Thoracic aorta (tissue), 2 donors: Measurements from ENCODE around the gene BCAS3. TPM values are rescaled to one million over a fixed set of nuclear protein-coding genes. Genes with fewer than 3 reads are reported as not detected.

Source experiments
- ATAC-seq: fragments of 150-250 bp; one replicate; pipeline ENCODE4 v1.8.0; 2017; ENCODE audit warnings: low read depth; ENCODE audit not compliant: insufficient number of reproducible peaks, low FRiP score
- DNase-seq: peaks from one replicate; pipeline ENCODE4 v3.0.0-alpha.2; 2020; ENCODE audit warnings: low spot score
- H3K27ac ChIP-seq, 2 donors: fragments of 200-600 bp; sonication (generic); 1 replicate in 1 of 2; 2 replicates in 1 of 2; pipeline ENCODE4 v1.5.1; 2016; ENCODE audit warnings: mild to moderate bottlenecking in 2 of 2, moderate library complexity in 2 of 2
- H3K27me3 ChIP-seq: fragments of 200-600 bp; sonication (generic); replicated peaks from 2 replicates; pipeline ENCODE4 v1.6.0; 2016; ENCODE audit warnings: mild to moderate bottlenecking; ENCODE audit not compliant: insufficient read depth
- H3K36me3 ChIP-seq: fragments of 200-600 bp; sonication (generic); one replicate; pipeline ENCODE4 v1.5.1; 2016
- H3K4me1 ChIP-seq, 2 donors: fragments of 200-600 bp; sonication (generic); 1 replicate in 1 of 2; 2 replicates in 1 of 2; pipeline versions ENCODE4 v1.5.1 to v1.6.0; 2016; ENCODE audit warnings: low read depth in 2 of 2, mild to moderate bottlenecking in 1 of 2; ENCODE audit not compliant: control insufficient read depth in 1 of 2
- H3K4me3 ChIP-seq: fragments of 200-600 bp; sonication (generic); 2 replicates; pipeline ENCODE4 v1.5.1; 2016; ENCODE audit warnings: mild to moderate bottlenecking
- H3K9me3 ChIP-seq: fragments of 200-600 bp; sonication (generic); 2 replicates; pipeline ENCODE4 v1.5.1; 2016
- total RNA-seq, 2 donors: library from RNA; depleted of rRNA; stranded (reverse); fragments of >200 nt; gene quantifications; one replicate each; pipeline versions ENCODE4 v1.1.0 to v1.2.3, GENCODE V29; 2016
- TF ChIP-seq, protein P1 (sequence below): fragments of 200-600 bp; sonication (generic); IDR thresholded peaks from one replicate; pipeline ENCODE4 v1.5.1; 2019; ENCODE audit warnings: antibody characterized with exemption

BCAS3 gene
- total RNA-seq, 2 donors from 2014 or later = 35.1 to 69.3 TPM

DNA sequence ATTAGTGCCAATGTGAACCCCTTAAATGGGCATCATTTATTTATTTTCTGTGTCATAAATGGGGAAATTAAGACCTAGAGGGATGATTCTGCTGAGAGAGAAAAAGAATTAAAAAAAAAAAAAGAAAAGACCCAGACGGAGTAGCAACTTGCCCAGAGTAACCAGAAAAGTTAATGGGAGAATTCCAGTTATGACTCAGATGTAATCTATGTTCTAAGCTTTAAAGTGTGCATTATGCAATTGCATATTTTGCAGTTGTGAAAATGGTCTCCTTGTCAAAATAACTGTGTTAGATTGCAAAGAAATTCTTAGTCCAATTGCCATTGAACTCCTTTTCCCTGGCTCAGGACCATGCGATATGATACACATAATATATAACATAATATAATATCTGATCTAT lies 683.4 kb downstream of the BCAS3 start:
- Histone ChIP-seq H3K4me1 (peaks cover 0 to 3% of the 10 kb centered on the region in 2 donors), H3K27ac (no peak overlapping the region), H3K36me3 (no peaks in the 10 kb centered on the region), H3K4me3 (no peak overlapping the region), H3K27me3 (no peaks in the 10 kb centered on the region), H3K9me3 (no peaks in the 10 kb centered on the region)
- TF ChIP-seq, protein P1, sequence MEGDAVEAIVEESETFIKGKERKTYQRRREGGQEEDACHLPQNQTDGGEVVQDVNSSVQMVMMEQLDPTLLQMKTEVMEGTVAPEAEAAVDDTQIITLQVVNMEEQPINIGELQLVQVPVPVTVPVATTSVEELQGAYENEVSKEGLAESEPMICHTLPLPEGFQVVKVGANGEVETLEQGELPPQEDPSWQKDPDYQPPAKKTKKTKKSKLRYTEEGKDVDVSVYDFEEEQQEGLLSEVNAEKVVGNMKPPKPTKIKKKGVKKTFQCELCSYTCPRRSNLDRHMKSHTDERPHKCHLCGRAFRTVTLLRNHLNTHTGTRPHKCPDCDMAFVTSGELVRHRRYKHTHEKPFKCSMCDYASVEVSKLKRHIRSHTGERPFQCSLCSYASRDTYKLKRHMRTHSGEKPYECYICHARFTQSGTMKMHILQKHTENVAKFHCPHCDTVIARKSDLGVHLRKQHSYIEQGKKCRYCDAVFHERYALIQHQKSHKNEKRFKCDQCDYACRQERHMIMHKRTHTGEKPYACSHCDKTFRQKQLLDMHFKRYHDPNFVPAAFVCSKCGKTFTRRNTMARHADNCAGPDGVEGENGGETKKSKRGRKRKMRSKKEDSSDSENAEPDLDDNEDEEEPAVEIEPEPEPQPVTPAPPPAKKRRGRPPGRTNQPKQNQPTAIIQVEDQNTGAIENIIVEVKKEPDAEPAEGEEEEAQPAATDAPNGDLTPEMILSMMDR = no peak
- ATAC-seq (no peak), DNase-seq (no peak)

DNA sequence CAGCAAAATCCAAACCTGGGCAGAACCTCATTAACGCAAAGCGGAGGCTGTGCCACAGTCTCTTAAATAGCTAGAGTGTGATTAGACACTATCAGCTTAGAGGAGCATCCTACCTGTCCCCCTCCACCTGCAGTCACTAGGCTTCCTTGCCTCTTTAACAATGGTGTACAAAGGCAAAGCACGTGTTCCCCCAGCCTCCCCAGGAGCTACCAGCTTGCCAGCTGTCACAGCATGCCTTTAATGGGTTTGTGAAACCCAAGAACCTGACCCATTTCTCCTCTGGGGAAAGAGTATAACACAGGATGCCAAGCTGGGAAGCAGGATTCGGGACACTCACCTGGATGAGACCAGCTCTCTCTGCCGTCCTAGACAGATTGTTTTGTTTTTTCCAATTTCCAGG lies 684.7 kb downstream of the BCAS3 start:
- TF ChIP-seq, protein P1 = no peak
- no peaks in the 10 kb centered on the region for H3K36me3 ChIP-seq
- no peak for ATAC-seq
- H3K27me3 ChIP-seq = no peaks in the 10 kb centered on the region
- peaks cover 0 to 3% of the 10 kb centered on the region in 2 donors for H3K4me1 ChIP-seq
- H3K9me3 ChIP-seq = no peaks in the 10 kb centered on the region
- H3K4me3 ChIP-seq = no peak overlapping the region
- no peak for DNase-seq
- H3K27ac ChIP-seq = no peak overlapping the region

DNA sequence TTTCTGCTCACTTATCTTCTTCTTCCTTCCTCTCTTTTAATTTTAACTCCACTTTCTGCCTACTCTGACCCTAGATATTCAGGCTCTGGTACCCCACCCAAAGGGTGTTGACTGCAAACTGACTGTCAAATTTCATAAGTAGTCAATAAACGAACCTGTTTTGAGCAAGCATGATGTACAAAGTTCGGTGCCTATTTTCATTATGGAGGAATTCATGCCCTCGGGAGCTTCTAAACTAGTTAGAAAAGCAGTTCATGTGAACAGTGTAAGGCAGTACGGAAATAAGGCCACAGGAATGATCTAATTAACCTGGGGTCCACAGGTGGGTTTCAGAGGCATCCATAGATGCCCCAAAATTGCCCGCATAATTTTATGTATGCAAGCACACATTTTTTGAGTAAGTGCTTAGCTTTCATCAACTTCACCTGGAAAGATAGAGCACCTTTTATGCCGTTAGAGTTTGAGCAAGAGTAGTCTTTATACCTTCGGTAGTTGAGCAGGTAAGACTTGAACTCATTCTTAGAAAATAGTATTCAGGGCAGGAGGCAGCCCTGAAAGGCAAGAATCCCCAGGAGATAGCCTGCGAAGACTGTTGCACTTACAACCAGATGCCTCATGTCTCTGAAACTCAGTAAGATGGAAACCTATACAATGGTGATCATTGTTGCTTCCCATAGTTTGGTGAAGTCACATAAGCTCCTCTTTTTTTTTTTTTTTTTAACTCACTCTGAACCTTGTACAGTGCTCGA lies 685.4 kb downstream of the BCAS3 start:
- H3K27ac ChIP-seq = no peak overlapping the region
- DNase-seq = no peak
- TF ChIP-seq, protein P1 = no peak
- ATAC-seq = no peak
- H3K9me3 ChIP-seq = no peaks in the 10 kb centered on the region
- H3K27me3 ChIP-seq = no peaks in the 10 kb centered on the region
- no peak overlapping the region for H3K4me3 ChIP-seq
- peaks cover 0 to 3% of the 10 kb centered on the region in 2 donors for H3K4me1 ChIP-seq
- H3K36me3 ChIP-seq = no peaks in the 10 kb centered on the region

DNA sequence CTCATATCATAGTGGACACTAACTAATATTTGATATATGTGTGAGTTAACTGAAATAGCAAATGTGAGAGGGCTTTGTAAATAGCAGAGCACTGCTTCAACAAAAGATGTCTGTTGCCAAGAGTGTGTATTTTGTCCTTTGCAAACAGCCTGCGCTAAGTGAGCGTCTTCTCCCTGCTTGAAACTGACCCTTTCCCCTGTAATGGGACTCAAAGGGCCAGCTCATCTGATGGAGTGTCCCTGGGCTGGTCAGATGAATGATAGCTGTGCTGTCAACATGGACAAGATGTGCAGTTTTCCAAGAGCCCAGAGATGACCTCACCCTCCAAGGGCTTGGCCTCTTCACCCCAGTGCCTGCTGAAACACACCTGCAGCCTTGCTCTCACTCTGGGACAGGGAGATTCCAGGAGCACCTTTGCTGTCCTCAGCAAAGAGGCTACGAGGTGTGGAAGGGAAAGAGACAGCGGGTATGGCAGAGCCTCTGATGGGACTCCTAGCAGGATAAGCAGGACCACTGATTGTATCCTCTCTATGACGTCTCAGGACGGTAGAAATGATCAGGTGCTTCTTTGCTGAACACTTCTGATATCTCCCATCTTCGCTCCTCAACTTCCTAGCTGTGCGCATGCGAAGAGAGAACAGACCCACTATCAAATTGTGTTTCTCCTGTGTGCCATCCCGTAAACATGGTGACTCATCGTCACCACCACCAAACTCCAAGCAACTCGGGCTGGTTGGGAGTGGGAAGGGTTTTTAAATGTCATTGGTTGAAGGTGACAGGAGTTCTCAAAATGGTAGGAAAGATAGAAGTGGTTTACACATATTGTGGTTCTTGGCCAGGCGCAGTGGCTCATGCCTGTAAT lies 686.2 kb downstream of the BCAS3 start:
- Histone ChIP-seq H3K36me3 (no peaks in the 10 kb centered on the region), H3K4me3 (no peak overlapping the region), H3K27ac (no peak overlapping the region), H3K9me3 (no peaks in the 10 kb centered on the region), H3K27me3 (no peaks in the 10 kb centered on the region), H3K4me1 (peaks cover 0 to 3% of the 10 kb centered on the region in 2 donors)
- TF ChIP-seq, protein P1 = no peak
- DNase-seq (no peak), ATAC-seq (no peak)

DNA sequence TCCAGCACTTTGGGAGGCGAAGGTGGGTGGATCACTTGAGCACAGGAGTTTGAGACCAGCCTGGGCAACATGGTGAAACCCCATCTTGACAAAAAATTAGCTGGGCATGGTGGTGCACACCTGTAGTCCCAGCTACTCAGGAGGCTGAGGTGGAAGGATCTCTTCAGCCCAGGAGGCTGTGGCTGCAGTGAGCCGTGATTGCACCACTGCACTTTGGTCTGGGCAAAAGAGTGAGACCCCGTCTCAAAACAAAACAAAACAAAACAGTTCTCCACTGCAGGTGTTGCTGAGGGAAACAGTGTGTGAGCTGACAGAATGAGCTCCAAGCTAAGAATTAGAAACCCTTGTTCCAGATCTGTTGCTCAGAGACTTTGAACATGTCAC lies 686.8 kb downstream of the BCAS3 start:
- H3K27ac ChIP-seq = no peak overlapping the region
- no peaks in the 10 kb centered on the region for H3K9me3 ChIP-seq
- TF ChIP-seq, protein P1 = no peak
- no peaks in the 10 kb centered on the region for H3K36me3 ChIP-seq
- ATAC-seq = no peak
- no peak overlapping the region for H3K4me3 ChIP-seq
- H3K4me1 ChIP-seq = peaks cover 0 to 3% of the 10 kb centered on the region in 2 donors
- no peaks in the 10 kb centered on the region for H3K27me3 ChIP-seq
- no peak for DNase-seq
